Esophagus muscularis mucosa (tissue), 4 donors: Measurements from ENCODE around the gene RASGRF2. TPM values are rescaled to one million over a fixed set of nuclear protein-coding genes. Genes with fewer than 3 reads are reported as not detected.

Experiments
- DNase-seq: peaks from one replicate; pipeline ENCODE4 v3.0.0-alpha.2; 2017; ENCODE audit errors: extremely low spot score
- H3K27ac ChIP-seq, 4 donors: fragments of 200-600 bp; sonication (generic); replicated peaks in 1 of 4; 1 replicate in 3 of 4; 2 replicates in 1 of 4; pipeline ENCODE4 v1.5.1; 2016 to 2019; ENCODE audit warnings: mild to moderate bottlenecking in 1 of 4
- H3K27me3 ChIP-seq, 4 donors: fragments of 200-600 bp; sonication (generic); one replicate each; pipeline versions ENCODE4 v1.5.1 to v1.6.0; 2016 to 2019
- H3K36me3 ChIP-seq, 4 donors: fragments of 200-600 bp; sonication (generic); one replicate each; pipeline ENCODE4 v1.5.1; 2016 to 2019
- H3K4me1 ChIP-seq, 4 donors: fragments of 200-600 bp; sonication (generic); one replicate each; pipeline ENCODE4 v1.5.1; 2016 to 2019
- H3K4me3 ChIP-seq, 4 donors: fragments of 200-600 bp; sonication (generic); 1 replicate in 2 of 4; 2 replicates in 2 of 4; pipeline ENCODE4 v1.5.1; 2016 to 2019; ENCODE audit warnings: mild to moderate bottlenecking in 4 of 4, moderate library complexity in 1 of 4
- H3K9me3 ChIP-seq, 4 donors: fragments of 200-600 bp; sonication (generic); 1 replicate in 3 of 4; 2 replicates in 1 of 4; pipeline ENCODE4 v1.5.1; 2016 to 2019
- EP300 ChIP-seq: sonication (generic); formaldehyde crosslinking; IDR thresholded peaks from one replicate; pipeline ENCODE4 v1.6.1; 2017; ENCODE audit warnings: antibody characterized with exemption
- POLR2A ChIP-seq: fragments of 450-650 bp; IDR thresholded peaks from one replicate; pipeline ENCODE4 v1.6.1; 2017; ENCODE audit warnings: antibody characterized with exemption, moderate library complexity, mild to moderate bottlenecking, low read depth
- POLR2AphosphoS5 ChIP-seq, 2 donors: sonication (generic); formaldehyde crosslinking; IDR thresholded peaks; one replicate each; pipeline ENCODE4 v1.6.1; 2017; ENCODE audit warnings: antibody characterized with exemption in 2 of 2
- WGBS: methylation state at CpG from one replicate; pipeline ENCODE4 v1.1.5; 2018; 5-methylcytosine and 5-hydroxymethylcytosine counted together
- intact Hi-C: fragments of 100-400 bp; cut with DNase I; formaldehyde crosslinking; loops from one replicate; pipeline ENCODE4 v1.15.1; 2023
- total RNA-seq, 4 donors: library from RNA; depleted of rRNA; stranded (reverse); fragments of >200 nt; gene quantifications; one replicate each; pipeline versions ENCODE4 v1.1.0 to v1.2.1, GENCODE V29; 2016
- TF ChIP-seq, protein P1 (sequence below), 3 experiments: fragments of 200-600 bp in 2 of 3; fragments of 450-650 bp in 1 of 3; sonication (generic) in 2 of 3; IDR thresholded peaks; one replicate each; pipeline ENCODE4 v1.5.1; 2017 to 2019; ENCODE audit warnings: antibody characterized with exemption in 3 of 3, mild to moderate bottlenecking in 2 of 3, moderate library complexity in 1 of 3

The RASGRF2 gene
- total RNA-seq, 4 donors from 2014 or later: 4.2 to 7.6 (median 5.9) TPM

DNA sequence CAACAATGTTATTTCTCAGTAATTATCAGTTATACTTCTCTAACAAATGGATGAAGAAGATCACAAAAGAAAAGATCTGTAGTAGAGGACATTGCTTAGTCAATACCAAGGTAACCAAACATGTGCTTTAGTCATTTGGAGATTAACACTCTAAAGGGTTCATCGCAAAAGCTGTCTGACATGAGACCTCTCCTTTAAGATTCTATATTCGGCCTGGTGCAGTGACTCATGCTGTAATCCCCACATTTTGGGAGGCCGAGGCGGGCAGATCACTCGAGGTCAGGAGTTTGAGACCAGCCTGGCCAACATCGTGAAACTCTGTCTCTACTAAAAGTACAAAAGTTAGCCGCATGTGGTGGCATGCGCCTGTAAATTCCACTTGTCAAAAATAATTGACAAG lies 254.7 kb downstream of the RASGRF2 start:
- Histone ChIP-seq H3K27ac (no peak overlapping the region), H3K4me1 (no peaks in the 10 kb centered on the region), H3K36me3 (peaks cover 0 to 9% (median 0%) of the 10 kb centered on the region in 4 donors), H3K4me3 (no peak overlapping the region), H3K9me3 (no peaks in the 10 kb centered on the region), H3K27me3 (no peaks in the 10 kb centered on the region)
- DNase-seq: no peak
- 87% methylated on average over 8 of the region's 8 CpGs for WGBS
- no peak for TF ChIP-seq EP300
- TF ChIP-seq POLR2AphosphoS5 (IDR thresholded peaks at IDR 0.05): no peak
- TF ChIP-seq, protein P1, sequence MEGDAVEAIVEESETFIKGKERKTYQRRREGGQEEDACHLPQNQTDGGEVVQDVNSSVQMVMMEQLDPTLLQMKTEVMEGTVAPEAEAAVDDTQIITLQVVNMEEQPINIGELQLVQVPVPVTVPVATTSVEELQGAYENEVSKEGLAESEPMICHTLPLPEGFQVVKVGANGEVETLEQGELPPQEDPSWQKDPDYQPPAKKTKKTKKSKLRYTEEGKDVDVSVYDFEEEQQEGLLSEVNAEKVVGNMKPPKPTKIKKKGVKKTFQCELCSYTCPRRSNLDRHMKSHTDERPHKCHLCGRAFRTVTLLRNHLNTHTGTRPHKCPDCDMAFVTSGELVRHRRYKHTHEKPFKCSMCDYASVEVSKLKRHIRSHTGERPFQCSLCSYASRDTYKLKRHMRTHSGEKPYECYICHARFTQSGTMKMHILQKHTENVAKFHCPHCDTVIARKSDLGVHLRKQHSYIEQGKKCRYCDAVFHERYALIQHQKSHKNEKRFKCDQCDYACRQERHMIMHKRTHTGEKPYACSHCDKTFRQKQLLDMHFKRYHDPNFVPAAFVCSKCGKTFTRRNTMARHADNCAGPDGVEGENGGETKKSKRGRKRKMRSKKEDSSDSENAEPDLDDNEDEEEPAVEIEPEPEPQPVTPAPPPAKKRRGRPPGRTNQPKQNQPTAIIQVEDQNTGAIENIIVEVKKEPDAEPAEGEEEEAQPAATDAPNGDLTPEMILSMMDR (IDR thresholded peaks at IDR 0.05): no peak
- no peak for TF ChIP-seq POLR2A
- intact Hi-C loops: no loop called here

DNA sequence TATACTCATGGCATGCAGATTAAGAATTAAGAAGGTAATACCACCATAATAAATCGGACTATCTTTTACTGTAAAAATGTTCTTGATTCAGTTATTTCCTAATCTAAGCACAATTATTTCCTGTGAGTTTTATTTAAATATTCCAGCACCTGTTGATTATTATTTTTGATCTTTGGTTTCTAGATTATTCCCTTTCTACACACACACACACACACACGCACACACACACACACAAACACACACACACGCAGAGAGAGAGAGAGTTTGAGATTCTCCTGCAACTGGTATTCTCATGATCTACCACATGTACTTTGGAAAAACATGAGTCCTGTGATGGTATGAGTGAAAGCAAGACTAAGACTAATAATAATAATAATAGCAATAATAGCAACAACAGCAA lies 256.0 kb downstream of the RASGRF2 start:
- peaks cover 0 to 3% (median 0%) of the 10 kb centered on the region in 4 donors for H3K36me3 ChIP-seq

DNA sequence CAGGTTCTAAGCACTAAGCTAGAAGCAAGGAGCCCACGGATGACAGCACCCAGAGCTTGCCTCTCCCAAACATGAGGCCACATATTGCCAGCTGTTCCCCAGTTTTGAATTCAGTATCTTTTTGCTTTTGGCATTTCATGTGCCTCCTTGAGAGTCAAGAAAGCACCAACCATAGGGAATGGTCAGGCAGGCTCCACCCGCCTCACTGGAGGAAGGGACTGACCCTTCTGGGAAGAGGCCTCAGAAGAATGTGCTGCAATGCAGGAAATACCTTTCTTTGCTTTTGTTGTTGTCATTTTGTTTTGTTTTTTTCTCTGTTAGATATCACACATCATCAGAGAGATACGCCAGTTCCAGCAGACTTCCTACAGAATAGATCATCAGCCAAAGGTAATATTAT lies 259.2 kb downstream of the RASGRF2 start:
- TF ChIP-seq, protein P1 (IDR thresholded peaks at IDR 0.05): no peak
- TF ChIP-seq POLR2AphosphoS5 (IDR thresholded peaks at IDR 0.05): no peak
- no peak for TF ChIP-seq EP300
- TF ChIP-seq POLR2A: no peak
- no peaks in the 10 kb centered on the region for H3K9me3 ChIP-seq

More for the DNA sequence above, 256.0 kb downstream of the RASGRF2 start:
- no peaks in the 10 kb centered on the region for H3K27me3 ChIP-seq
- no peak overlapping the region for H3K27ac ChIP-seq
- no peak overlapping the region for H3K4me3 ChIP-seq
- DNase-seq: no peak
- no peak for TF ChIP-seq POLR2A
- TF ChIP-seq, protein P1 (IDR thresholded peaks at IDR 0.05): no peak
- no peak for TF ChIP-seq EP300
- no peak for TF ChIP-seq POLR2AphosphoS5 (IDR thresholded peaks at IDR 0.05)
- intact Hi-C loops: no loop called here
- no peaks in the 10 kb centered on the region for H3K4me1 ChIP-seq
- WGBS: 80% methylated on average over 3 of the region's 3 CpGs
- no peaks in the 10 kb centered on the region for H3K9me3 ChIP-seq

DNA sequence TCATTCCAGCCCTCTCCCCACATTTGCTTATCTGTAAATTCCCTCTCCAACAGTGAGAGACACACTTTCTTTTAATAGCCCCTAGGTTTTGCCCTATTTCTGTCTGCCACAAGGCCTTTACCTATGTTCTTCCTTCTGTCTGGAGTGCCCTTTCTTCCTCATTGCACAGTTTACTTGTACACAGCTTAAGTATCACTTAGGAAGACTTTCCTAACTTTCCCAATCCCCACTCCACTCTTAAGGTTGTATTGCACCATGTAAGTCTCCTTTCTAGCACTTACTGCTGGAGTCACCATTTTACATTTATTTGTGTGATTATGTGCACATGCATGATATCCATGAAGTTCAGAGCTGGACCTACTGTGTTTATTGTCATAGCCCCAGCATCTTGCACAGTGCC lies 262.1 kb downstream of the RASGRF2 start:
- no peaks in the 10 kb centered on the region for H3K4me1 ChIP-seq
- DNase-seq: no peak
- H3K27me3 ChIP-seq: peaks cover 0 to 3% (median 0%) of the 10 kb centered on the region in 4 donors
- H3K9me3 ChIP-seq: no peaks in the 10 kb centered on the region
- no peak overlapping the region for H3K4me3 ChIP-seq
- peaks cover 0 to 13% (median 0%) of the 10 kb centered on the region in 4 donors for H3K36me3 ChIP-seq
- intact Hi-C loops: no loop called here
- no peak overlapping the region for H3K27ac ChIP-seq
- TF ChIP-seq EP300 (no peak), POLR2A (no peak), POLR2AphosphoS5 (IDR thresholded peaks at IDR 0.05) (no peak)

More for the DNA sequence above, 259.2 kb downstream of the RASGRF2 start:
- intact Hi-C loops: no loop called here
- Histone ChIP-seq H3K36me3 (peaks cover 0 to 6% (median 0%) of the 10 kb centered on the region in 4 donors), H3K27me3 (peaks cover 0 to 3% (median 0%) of the 10 kb centered on the region in 4 donors), H3K27ac (no peak overlapping the region), H3K4me3 (no peak overlapping the region), H3K4me1 (no peaks in the 10 kb centered on the region)
- DNase-seq: no peak
- WGBS: 91% methylated on average over 2 of the region's 3 CpGs

DNA sequence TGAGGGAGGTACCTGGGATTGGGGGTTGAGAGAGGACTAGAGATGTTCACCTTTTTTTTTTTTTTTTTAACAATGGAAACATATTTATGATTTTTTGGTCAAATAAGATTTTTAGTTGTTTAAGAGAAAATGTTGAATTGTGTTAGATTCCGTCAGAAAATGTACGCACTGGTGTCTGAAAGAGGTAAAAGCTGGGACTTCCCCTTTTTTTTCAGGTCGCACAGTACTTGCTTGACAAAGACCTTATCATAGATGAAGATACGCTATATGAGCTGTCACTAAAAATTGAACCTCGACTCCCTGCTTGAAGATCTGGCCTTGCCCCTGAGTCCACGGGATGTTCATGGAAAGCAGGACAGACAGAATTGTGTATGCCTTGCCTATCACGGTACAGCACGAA lies 265.3 kb downstream of the RASGRF2 start:
- Histone ChIP-seq H3K4me3 (no peak overlapping the region), H3K36me3 (peaks cover 0 to 13% (median 0%) of the 10 kb centered on the region in 4 donors), H3K4me1 (no peaks in the 10 kb centered on the region), H3K9me3 (no peaks in the 10 kb centered on the region), H3K27ac (no peak overlapping the region), H3K27me3 (peaks cover 0 to 3% (median 0%) of the 10 kb centered on the region in 4 donors)
- WGBS: 87% methylated on average over 8 of the region's 8 CpGs
- DNase-seq: no peak
- no peak for TF ChIP-seq POLR2AphosphoS5 (IDR thresholded peaks at IDR 0.05)
- TF ChIP-seq, protein P1 (IDR thresholded peaks at IDR 0.05): no peak
- no peak for TF ChIP-seq EP300
- TF ChIP-seq POLR2A: no peak
- intact Hi-C loops: no loop called here
